Limb (tissue), 2 donors: ENCODE measurements around the gene SYCP2.
"Not testable (repeated sequence)": the region's sequence is repeated elsewhere in the genome, so short reads cannot be mapped to it uniquely, and the experiment has no call there.

Experiments used
- DNase-seq, 2 donors: peaks; one replicate each; pipeline ENCODE4 v3.0.0-alpha.2; 2016; ENCODE audit errors: extremely low spot score in 2 of 2

The SYCP2 gene

DNA sequence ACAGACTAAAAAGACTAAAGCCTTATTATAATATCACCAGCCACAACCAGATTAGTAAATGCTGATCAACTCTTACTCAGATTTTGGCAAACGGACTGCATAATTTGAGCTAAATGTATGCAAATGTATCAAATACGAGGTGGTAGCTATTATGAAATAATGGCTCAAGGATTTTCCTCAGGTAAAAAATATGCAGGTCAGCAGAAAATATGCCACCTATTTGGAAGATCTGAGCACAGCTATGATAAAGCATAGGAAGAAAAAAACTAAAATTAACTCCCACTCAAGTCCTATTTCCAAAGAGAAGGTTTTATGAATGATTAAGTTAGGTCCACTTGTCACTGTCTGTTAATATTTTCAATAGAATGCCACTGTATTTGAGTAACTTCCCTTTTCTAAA lies 22.4 kb downstream of the SYCP2 start:
- DNase-seq: no peak

DNA sequence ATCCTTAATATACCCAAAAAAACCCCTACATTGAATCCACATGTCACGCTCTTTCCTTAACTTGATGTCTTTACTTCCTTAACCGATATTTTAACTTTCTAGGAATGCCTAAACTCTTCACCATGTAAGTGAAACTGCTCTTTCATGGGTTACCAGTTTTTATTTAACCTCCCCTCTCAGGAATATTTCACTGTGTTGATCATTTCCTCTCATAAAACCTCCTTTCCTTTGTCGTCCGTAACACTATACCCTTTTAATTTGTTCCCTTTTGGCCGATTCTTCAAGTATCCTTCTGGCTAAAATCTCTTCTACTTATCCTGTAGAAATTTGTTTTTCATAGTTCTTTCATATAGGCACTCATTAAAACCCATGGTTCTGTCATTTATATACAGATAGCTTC lies 24.6 kb downstream of the SYCP2 start:
- no peak for DNase-seq

DNA sequence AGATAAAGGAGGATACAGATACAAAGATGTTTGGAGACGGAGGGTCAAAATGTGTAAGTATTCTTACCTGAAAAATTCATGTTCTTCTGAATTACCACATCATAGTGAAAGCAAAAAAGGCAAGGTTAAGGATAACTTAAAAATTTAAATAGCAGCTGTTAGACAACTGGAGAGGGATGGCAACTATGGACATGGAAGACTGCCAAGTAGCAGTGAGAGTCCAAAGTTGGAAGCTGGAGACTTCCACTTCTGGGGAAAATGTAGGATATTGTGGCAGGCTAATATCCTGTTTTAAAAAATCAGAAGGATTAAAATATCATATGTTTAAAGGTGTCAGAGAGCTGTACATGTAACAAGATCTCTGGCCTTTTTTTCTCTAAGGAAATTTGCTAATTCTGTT lies 29.8 kb downstream of the SYCP2 start:
- peak in 1 of 2 donors; percentile 13 for DNase-seq

DNA sequence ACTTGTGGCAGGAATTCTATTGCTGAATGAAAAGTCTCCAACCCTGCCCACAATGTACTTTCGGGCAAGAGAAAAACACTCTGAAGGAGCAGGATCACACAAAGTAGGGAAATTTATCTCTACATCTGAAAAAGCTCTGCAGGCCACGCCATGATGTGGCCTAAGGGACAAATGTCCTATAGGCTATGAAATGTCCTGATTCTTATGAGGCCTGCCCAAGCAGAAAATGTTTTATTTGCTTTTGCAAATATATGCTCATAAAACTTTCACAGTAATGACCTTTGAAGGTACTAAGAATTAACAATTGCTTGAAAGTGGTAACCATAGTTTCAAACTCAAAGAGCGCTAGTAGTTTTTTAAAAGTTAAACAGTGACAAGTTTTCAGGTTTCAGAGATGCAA lies 31.0 kb downstream of the SYCP2 start:
- DNase-seq: no peak

DNA sequence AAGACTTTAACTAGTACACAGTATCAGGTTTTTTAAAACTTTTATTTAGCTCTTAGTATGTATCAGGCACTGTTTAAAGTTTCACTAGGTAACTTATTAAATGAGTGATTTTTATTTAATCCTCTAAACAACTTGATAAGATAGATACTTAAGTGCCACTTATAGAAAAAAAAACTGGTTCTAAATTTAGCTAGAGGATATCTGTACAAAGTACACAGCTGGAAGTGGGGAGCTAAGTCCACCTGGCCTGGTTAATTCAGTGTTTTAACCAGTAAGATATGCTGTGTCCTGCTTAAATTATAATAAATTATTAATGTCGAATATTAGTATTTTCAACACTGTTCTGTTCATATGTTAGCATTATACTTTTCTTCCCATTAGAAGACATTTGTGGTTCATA lies 37.5 kb downstream of the SYCP2 start:
- no peak for DNase-seq

- DNase-seq: no peak
Measured at GRCh38 chr20:59891581-59891980, 41.9 kb downstream of the SYCP2 start.

DNA sequence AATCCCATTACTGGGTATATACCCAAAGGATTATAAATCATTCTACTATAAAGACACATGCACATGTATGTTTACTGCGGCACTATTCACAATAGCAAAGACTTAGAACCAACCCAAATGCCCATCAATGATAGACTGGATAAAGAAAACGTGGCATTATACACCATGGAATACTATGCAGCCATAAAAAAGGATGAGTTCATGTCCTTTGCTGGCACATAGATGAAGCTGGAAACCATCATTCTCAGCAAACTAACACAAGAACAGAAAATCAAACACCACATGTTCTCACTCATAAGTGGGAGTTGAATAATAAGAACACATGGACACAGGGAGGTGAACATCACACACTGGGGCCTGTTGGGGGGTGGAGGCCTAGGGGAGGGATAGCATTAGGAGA lies 43.4 kb downstream of the SYCP2 start:
- not testable (repeated sequence) for DNase-seq

DNA sequence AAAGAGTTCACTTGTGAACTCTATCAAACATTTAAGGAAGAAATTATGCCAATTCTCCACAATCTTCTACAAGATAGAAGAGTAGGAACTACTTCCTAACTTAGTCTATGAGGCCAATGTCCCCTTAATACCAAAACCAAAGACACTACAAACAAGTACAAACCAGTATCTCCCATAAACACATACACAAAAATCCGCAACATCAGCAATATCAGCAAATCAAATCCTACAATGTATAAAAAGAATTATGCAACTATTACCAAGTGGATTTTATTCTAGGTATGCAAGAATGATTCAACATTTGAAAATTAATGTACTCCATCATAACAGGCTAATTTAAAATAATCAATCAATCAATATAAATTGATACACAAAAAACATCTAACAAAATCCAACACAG lies 45.4 kb downstream of the SYCP2 start:
- no peak for DNase-seq

GRCh38 chr20:59884494-59884893 lies 48.9 kb downstream of the SYCP2 start:
- DNase-seq: no peak

- no peak for DNase-seq
Measured at GRCh38 chr20:59880198-59880597, 53.2 kb downstream of the SYCP2 start.

DNA sequence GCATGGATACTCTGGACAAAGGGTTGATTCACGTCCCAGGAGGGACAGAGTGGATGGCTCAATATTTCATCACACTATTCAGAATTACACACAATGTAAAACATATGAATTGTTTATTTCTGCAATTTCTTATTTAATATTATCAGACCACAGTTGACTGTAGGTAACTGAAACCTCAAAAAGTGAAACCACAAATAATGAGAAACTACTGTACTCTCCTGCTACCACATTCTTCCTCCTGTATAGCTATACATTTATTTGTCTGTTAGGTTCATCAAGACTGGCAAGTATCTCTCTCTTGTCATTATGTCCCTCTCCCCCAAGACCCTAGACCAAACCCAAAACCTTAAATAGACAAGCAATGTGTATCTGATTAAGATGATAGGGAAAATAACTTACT lies 60.0 kb downstream of the SYCP2 start:
- DNase-seq: no peak

- no peak for DNase-seq
Measured at GRCh38 chr20:59871096-59871495, 62.3 kb downstream of the SYCP2 start.

DNA sequence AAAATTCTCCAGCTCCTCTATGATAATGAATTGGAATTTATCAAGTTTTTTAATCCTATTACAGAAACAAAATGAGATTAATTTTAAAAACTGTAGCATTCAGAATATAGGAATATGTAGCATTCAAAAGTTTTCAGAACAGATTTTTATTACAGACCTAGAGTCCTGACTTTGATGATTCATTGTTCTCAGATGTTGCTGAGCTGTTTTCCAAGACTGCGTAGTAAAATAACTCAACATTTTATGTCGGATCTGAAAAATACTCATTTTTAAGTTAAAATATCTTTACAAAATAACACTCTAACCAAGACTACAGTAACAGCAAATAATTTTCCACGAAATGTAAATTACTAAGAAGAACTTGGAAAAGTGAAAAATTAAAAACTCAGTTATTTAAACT lies 67.1 kb downstream of the SYCP2 start:
- no peak for DNase-seq

DNA sequence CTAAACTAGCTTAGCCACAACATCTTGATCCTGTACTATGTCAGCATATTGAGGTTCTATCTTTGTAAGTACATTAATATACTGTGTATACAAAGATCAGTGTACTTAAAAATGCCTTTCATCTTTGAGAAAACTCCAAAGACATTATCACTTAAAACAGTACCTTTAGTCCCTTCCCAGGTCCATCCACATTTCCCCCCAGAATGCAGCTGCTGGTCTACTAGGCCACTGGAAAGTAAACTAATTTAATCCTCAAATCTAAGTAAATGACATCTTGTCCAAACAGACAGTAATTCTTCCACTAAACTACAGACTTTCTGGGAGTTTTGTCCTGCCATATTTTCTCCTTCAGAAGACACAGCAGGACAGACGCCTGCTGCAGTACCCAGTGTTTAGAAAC lies 68.7 kb downstream of the SYCP2 start:
- DNase-seq: no peak

DNA sequence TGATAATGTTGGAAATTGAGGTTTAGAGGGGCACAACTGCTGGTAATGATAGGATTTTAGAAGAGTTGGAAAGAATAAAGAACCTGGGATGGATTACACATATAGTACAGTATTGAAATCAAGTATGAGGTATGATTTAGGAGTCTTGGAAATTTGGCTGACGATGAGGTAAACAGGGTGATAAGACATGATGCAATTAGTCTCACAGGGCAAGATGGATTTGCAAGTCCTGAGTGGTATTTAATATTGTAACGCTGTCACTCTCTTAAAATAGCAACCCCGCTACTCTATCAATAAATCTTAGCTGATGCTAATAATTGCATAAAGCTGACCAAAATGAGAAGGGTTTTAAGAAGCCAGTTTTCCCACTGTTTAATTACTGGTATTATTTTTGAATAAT lies 70.4 kb downstream of the SYCP2 start:
- DNase-seq: no peak

- DNase-seq: no peak
Measured at GRCh38 chr20:59861401-59861800, 72.0 kb downstream of the SYCP2 start.

GRCh38 chr20:59858425-59858824 lies 75.0 kb downstream of the SYCP2 start:
- no peak for DNase-seq

- DNase-seq: no peak
Measured at GRCh38 chr20:59857966-59858365, 75.5 kb downstream of the SYCP2 start.

- DNase-seq: not testable (repeated sequence)
Measured at GRCh38 chr20:59856941-59857340, 76.5 kb downstream of the SYCP2 start.

DNA sequence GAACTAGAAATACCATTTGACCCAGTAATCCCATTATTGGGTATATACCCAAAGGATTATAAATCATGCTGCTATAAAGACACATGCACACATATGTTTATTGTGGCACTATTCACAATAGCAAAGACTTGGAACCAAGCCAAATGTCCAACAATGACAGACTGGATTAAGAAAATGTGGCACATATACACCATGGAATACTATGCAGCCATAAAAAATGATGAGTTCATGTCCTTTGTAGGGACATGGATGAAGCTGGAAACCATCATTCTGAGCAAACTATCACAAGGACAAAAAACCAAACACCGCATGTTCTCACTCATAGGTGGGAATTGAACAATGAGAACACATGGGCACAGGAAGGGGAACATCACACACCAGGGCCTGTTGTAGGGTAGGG lies 76.9 kb downstream of the SYCP2 start:
- DNase-seq: not testable (repeated sequence)

DNA sequence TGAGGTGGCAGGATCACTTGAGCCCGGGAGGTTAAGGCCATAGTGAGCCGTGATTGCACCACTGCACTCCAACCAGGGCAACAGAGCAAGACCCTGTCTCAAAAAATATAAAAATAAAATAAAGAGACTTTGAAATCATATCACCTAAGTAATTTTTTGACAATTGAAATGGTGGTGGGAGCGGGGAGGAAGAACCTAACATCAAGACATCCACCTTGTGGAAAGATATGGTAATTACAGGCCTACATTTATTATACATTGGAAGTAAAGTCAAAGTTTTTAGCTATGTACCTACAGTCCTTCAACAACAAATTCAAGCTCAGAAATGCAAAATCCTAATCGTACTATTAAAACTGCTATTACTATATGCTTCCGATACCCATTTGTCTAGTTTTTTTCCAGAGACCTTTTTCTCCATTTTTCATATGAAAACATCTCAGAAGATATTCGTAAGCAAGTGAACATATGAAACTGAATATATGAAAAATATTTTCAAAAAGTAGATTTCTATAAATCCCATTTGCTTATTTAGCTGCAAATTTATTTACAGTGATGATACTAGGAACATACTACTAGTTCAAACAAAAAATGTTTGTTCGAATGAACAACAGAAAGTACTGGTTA lies 83.3 kb downstream of the SYCP2 start:
- DNase-seq: peak in 1 of 2 donors; percentile 66

- DNase-seq: no peak
Measured at GRCh38 chr20:59848182-59848581, 85.3 kb downstream of the SYCP2 start.

DNA sequence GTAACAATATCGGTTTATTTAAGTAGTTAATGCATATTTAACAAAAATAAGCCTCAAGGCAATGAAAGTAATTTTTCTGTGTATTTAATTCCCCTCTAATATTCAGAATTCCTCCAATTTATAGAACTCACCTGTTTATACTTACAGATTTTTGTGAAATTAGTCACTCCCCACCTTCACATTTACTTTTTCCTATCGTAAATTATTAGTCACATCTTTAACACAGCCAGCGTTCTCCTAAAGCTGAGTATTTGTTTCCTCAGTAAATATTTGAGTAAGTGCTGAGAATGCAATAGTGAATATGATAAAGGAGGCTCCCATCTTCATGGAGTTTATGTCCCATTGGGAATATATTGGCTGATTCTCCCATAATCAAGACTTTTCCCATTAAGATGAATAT lies 88.0 kb downstream of the SYCP2 start:
- no peak for DNase-seq

- no peak for DNase-seq
Measured at GRCh38 chr20:59839400-59839799, 94.0 kb downstream of the SYCP2 start.
